ENCODE measurements around the gene CCDC144A. TPM values are rescaled to one million over a fixed set of nuclear protein-coding genes. Genes with fewer than 3 reads are reported as not detected.
"Not testable (repeated sequence)": the region's sequence is repeated elsewhere in the genome, so short reads cannot be mapped to it uniquely, and the experiment has no call there.

The CCDC144A gene
- total and polyA plus RNA-seq, 12 donors = 0.25 to 3.4 (median 1.4) TPM

- ATAC-seq = peak; percentile 95 to 99 (median 98)
- 0% methylated on average over 54 to 55 of the region's 55 CpGs for WGBS, 2 donors
- intact Hi-C loops (cut with DNase I) = loop anchor here in 2 of 10 donors (5.0 kb wide), 2 partner anchors 66 to 116 kb away; no protein-coding TSS in a partner anchor
Measured at GRCh38 chr17:16653367-16654041, 36.5 kb upstream of the CCDC144A start, which contains the start of gene ZNF624. TSS of gene ZNF624 (minus strand) at chr17:16653850.

DNA sequence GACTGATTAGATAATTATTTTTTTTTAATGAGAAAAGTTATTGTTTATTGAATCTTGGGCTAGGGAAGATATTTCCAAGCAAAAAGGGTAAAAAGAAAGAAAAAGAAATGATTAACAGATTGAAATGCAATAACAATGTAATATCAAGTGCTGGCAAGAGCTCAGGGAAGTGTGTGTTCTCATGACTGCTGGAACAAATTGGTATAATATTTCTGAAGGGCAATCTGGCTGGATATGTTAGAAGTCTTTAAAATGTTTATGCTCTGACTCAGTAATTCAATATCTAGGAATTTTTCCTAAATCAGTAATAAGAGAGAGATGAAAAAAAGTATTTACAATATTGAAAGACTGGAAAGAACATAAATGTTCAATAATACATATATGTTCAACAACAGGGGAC is 28.8 kb upstream of the CCDC144A start:
- no peak overlapping the region for H3K4me3 ChIP-seq
- H3K27ac ChIP-seq = no peak overlapping the region
- peaks cover 0 to 26% (median 15%) of the 10 kb centered on the region in 7 donors for H3K27me3 ChIP-seq
- DNase-seq (no peak), ATAC-seq (no peak)
- intact Hi-C loops (cut with DNase I) = no loop called here
- no peak for TF ChIP-seq CTCF (IDR thresholded peaks at IDR 0.05)
- no peaks in the 10 kb centered on the region for H3K4me1 ChIP-seq
- no peaks in the 10 kb centered on the region for H3K36me3 ChIP-seq
- H3K9me3 ChIP-seq = no peaks in the 10 kb centered on the region

More at GRCh38 chr17:16653367-16654041, 36.5 kb upstream of the CCDC144A start, which contains the start of gene ZNF624:
- TF ChIP-seq CTCF (IDR thresholded peaks at IDR 0.05) = no peak
- peak within 1 kb of the TSS; percentile 47 to 87 (median 74) for H3K4me3 ChIP-seq
- H3K27ac ChIP-seq = peak within 1 kb of the TSS; percentile 89 to 97 (median 95)
- DNase-seq = peak; percentile 94 to 98
- H3K9me3 ChIP-seq = no peaks in the 10 kb centered on the region
- peaks cover 0 to 14% (median 0%) of the 10 kb centered on the region in 9 donors for H3K36me3 ChIP-seq
- H3K4me1 ChIP-seq = peaks cover 0 to 19% (median 13%) of the 10 kb centered on the region in 9 donors
- no peaks in the 10 kb centered on the region for H3K27me3 ChIP-seq

DNA sequence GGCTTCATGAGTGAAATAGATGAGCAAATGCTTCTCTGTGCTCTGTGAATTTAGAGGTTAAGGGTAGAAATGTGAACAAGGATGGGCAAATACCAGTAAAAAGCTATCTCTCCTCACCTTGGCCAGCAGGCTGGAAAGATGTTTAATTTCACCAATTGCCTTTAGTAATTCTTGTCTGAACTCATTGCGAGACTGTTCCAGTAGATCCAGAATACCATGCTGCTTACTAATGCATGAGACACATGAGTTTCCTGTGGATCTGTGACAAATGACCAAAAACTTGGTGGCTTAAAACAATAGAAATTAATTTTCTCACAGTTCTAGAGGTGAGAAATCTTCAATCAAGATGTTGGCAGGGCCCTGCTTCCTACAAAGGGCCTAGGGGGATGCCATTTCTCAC is 27.1 kb upstream of the CCDC144A start:
- DNase-seq (no peak), ATAC-seq (no peak)
- Histone ChIP-seq H3K36me3 (no peaks in the 10 kb centered on the region), H3K4me3 (no peak overlapping the region), H3K27me3 (peaks cover 0 to 37% (median 24%) of the 10 kb centered on the region in 7 donors), H3K4me1 (peaks cover 0 to 6% (median 0%) of the 10 kb centered on the region in 9 donors), H3K9me3 (no peaks in the 10 kb centered on the region), H3K27ac (no peak overlapping the region)
- no peak for TF ChIP-seq CTCF (IDR thresholded peaks at IDR 0.05)
- intact Hi-C loops (cut with DNase I) = no loop called here
- 86 to 91% methylated on average over 1 of the region's 1 CpG for WGBS, 2 donors

- 42 to 45% methylated on average over 22 to 24 of the region's 24 CpGs for WGBS, 2 donors
- H3K4me3 ChIP-seq = peak overlapping the region; percentile 6 to 50 (median 42)
- H3K27ac ChIP-seq; ATAC-seq; DNase-seq; H3K4me1 ChIP-seq; H3K9me3 ChIP-seq; intact Hi-C loops (cut with DNase I); H3K36me3 ChIP-seq: not testable (repeated sequence)
- H3K27me3 ChIP-seq = peaks cover 0 to 69% (median 57%) of the 10 kb centered on the region in 7 donors
Measured at GRCh38 chr17:16666553-16666906, 23.5 kb upstream of the CCDC144A start.

DNA sequence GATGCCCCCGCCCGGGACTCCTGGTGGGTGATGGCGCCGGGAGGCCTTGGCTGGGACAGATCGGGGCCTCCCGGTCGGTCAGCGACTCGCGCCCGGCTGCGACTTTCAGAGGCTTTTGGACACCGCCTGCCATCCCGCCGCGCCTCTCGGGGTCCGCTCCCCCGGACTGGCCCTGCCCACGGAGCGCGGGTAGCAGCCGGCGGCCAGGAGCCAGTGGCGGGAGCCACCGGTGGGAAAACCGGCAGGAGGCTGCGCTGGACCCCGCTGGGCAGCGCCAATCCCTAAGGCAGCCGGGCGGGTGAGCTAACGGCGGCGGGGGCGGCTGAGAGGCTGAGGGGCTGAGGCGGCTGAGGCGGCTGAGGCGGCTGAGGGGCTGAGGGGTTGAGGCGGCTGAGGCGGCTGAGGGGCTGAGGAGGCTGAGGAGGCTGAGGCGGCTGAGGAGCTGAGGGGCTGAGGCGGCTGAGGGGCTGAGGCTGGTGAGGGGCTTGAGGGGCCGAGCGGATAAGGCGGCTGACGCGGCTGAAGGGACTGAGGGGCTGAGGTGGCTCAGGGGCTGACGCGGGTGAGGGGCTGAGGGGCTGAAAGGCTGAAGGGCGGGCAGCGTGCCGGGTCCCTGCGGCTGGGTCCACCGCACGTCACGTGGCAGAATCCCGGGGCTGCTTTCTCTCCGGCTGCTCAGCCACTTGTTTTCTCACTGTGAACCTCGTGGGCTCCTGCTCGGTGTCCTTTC is 23.0 kb upstream of the CCDC144A start:
- H3K36me3 ChIP-seq; H3K4me1 ChIP-seq; H3K9me3 ChIP-seq; DNase-seq; H3K27ac ChIP-seq; intact Hi-C loops (cut with DNase I): not testable (repeated sequence)
- peak; percentile 26 to 71 (median 40) for ATAC-seq
- Histone ChIP-seq H3K27me3 (peaks cover 0 to 68% (median 60%) of the 10 kb centered on the region in 7 donors), H3K4me3 (peak overlapping the region; percentile 6 to 50 (median 42))
- WGBS, 2 donors = 1% methylated on average over 60 to 61 of the region's 61 CpGs
